ENCODE measurements around the gene LRIT3. TPM values are rescaled to one million over a fixed set of nuclear protein-coding genes. Genes with fewer than 3 reads are reported as not detected.

Gene LRIT3
- polyA plus RNA-seq, 12 donors, result 0.08 to 0.75 (median 0.30) TPM; not detected in 2

GRCh38 chr4:109910256-109910655 is 62.3 kb downstream of the LRIT3 start:
- no peak for DNase-seq

DNA sequence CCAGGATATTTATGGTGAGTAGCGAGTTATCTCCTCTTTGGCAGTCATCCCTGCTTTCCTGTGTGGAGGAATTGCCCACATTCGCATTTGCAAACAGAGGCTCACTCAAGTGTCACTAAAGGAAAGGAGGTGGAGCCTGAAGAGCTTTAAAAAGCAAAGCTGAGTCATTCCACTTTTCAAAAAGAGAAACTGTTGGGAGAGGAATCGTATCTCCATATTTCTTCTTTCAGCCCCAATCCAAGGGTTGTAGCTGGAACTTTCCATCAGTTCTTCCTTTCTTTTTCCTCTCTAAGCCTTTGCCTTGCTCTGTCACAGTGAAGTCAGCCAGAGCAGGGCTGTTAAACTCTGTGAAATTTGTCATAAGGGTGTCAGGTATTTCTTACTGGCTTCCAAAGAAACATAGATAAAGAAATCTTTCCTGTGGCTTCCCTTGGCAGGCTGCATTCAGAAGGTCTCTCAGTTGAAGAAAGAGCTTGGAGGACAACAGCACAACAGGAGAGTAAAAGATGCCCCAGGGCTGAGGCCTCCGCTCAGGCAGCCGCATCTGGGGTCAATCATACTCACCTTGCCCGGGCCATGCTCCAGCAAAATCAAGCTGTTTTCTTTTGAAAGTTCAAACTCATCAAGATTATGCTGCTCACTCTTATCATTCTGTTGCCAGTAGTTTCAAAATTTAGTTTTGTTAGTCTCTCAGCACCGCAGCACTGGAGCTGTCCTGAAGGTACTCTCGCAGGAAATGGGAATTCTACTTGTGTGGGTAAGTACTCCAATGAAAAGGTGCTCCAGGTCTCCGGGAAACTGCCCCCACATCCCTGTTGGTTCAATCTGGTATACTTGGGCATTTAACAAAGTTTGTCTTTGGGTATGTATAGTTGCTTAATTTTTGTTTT is 65.0 kb downstream of the LRIT3 start, which contains the start of gene EGF:
EGF (plus strand) TSS at position 178 of the 890 bp plus-strand sequence; CDS start at position 631, 453 bp downstream.
- DNase-seq, result no peak

- no peak for DNase-seq
These were observed 65.8 kb downstream of the LRIT3 start for GRCh38 chr4:109913596-109914241.

DNA sequence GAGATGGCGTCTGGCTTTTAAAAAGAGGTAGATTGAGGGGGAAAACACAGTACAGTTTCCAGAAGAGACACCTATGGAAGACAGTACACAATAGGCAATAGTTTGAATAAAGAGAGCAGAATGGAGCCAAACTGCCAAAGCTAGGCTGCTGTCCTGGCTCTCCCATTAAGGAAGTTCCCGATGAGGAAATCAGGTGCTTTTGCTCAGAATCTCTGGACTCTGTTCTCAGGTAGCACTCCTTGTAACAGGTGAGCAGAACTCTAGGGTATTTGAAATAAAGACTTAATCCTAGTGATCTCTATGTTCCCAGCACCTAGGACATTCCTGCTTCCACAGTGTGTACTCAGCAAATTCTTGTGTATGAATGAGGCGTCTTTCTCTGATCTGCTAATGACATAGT is 66.4 kb downstream of the LRIT3 start:
- no peak for DNase-seq

- DNase-seq, result no peak
These were observed 67.6 kb downstream of the LRIT3 start for GRCh38 chr4:109915385-109916026.

- no peak for DNase-seq
These were observed 68.1 kb downstream of the LRIT3 start for GRCh38 chr4:109916027-109916409.

- no peak for DNase-seq
These were observed 73.5 kb downstream of the LRIT3 start for GRCh38 chr4:109921384-109921808.

Other genes starting within 250 kb of the LRIT3 start
- gene CASP6, start 144.7 kb upstream of the LRIT3 start, polyA plus RNA-seq (ENCODE audit: insufficient read length in 12 of 12), result 10 to 100 TPM in 11 of 12 donors, not detected in 1; 12.5 to 28.0 (median 18.9) TPM
- gene PLA2G12A, start 118.0 kb upstream of the LRIT3 start, polyA plus RNA-seq (ENCODE audit: insufficient read length in 12 of 12), result 10 to 100 TPM; 13.2 to 80.0 (median 19.4) TPM
- 10 to 100 TPM in 2 of 12 donors, 1 to 10 TPM in 9, not detected in 1; 4.9 to 12.2 (median 6.9) TPM for gene CFI, start 46.1 kb upstream of the LRIT3 start, polyA plus RNA-seq (ENCODE audit: insufficient read length in 12 of 12)
- 10 to 100 TPM in 11 of 12 donors, not detected in 1; 22.2 to 43.4 (median 30.6) TPM for gene GAR1, start 32.3 kb upstream of the LRIT3 start, polyA plus RNA-seq (ENCODE audit: insufficient read length in 12 of 12)
- 1 to 10 TPM in 2 of 12 donors, under 1 TPM in 8, not detected in 2; 0.15 to 1.2 (median 0.37) TPM for gene RRH, start 20.1 kb upstream of the LRIT3 start, polyA plus RNA-seq (ENCODE audit: insufficient read length in 12 of 12)
- gene EGF, start 64.8 kb downstream of the LRIT3 start, polyA plus RNA-seq (ENCODE audit: insufficient read length in 12 of 12), result 10 to 100 TPM in 5 of 12 donors, 1 to 10 TPM in 6, not detected in 1; 4.9 to 23.0 (median 10.0) TPM